GM12891 (cell line): ENCODE results near the gene FAM47B.

Experiments used
- PAX5 ChIP-seq: IDR thresholded peaks from 2 replicates; pipeline ENCODE4 v1.6.1; 2011; ENCODE audit warnings: low read length, moderate library complexity, mild to moderate bottlenecking; ENCODE audit not compliant: insufficient read depth, severe bottlenecking
- POLR2A ChIP-seq: IDR thresholded peaks from 2 replicates; pipeline ENCODE4 v1.6.1; 2011; ENCODE audit warnings: low read depth, low read length, control low read depth
- POLR2AphosphoS5 ChIP-seq: IDR thresholded peaks from 2 replicates; pipeline ENCODE4 v1.6.1; 2011; ENCODE audit warnings: low read depth, low read length, control low read depth
- TAF1 ChIP-seq: IDR thresholded peaks from 2 replicates; pipeline ENCODE4 v1.6.1; 2011; ENCODE audit warnings: low read depth, low read length, control low read depth

DNA sequence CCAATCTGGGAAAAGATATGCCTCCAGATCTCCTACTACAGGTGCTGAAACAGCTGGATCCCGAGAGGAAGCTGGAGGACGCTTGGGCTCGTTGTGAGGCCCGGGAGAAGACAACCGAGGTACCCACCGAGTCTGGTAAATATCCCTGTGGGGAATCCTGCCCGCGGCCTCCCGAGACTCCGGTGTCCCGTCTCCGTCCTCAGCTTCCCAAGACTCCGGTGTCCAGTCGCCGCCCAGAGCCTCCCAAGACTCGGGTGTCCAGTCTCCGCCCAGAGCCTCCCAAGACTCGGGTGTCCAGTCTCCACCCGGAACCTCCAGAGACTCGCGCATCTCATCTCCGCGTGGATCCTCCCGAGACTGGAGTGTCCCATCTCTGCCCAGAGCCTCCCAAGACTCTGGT, 639 bp downstream of the FAM47B start:
- TF ChIP-seq TAF1 (no peak), POLR2AphosphoS5 (no peak), POLR2A (no peak), PAX5 (no peak)
